Hepatocyte (in vitro differentiated cells): ENCODE data around the gene NCOR1.

Experiments used
- CTCF ChIP-seq: fragments of 200-600 bp; sonication (generic); IDR thresholded peaks from 2 replicates; pipeline ENCODE4 v1.5.1; 2016; ENCODE audit warnings: antibody characterized with exemption, mild to moderate bottlenecking; ENCODE audit not compliant: poor library complexity
- EZH2 ChIP-seq: fragments of 200-600 bp; sonication (generic); IDR thresholded peaks from 2 replicates; pipeline ENCODE4 v1.6.1; 2016; ENCODE audit warnings: antibody characterized with exemption, mild to moderate bottlenecking, borderline replicate concordance
- EZH2phosphoT487 ChIP-seq: fragments of 200-600 bp; sonication (generic); IDR thresholded peaks from one replicate; pipeline ENCODE4 v1.6.1; 2018; ENCODE audit warnings: antibody characterized with exemption, mild to moderate bottlenecking, low read depth, moderate library complexity; ENCODE audit not compliant: unreplicated experiment, severe bottlenecking

GRCh38 chr17:16044487-16044886 lies 170.8 kb downstream of the NCOR1 start:
- TF ChIP-seq EZH2, result no peak
- TF ChIP-seq EZH2phosphoT487, result no peak
- TF ChIP-seq CTCF, result no peak
